Measurements from ENCODE around the gene SPTA1. TPM values are rescaled to one million over a fixed set of nuclear protein-coding genes. Genes with fewer than 3 reads are reported as not detected.

SPTA1 gene
- total RNA-seq (2021; ENCODE audit: unreplicated experiment) (not detected), Bru-seq, nascent RNA (percentile 10 among the genes with signal in this experiment), BruChase-seq, experiment 1, labeled RNA remaining after a 6-hour chase (percentile 7 among the genes with signal in this experiment), BruChase-seq, experiment 2, labeled RNA remaining after a 2-hour chase (percentile 4 among the genes with signal in this experiment)
- not detected in 2 replicates for polyA plus RNA-seq (2012)
- long read RNA-seq: 0 reads

- no peak for DNase-seq (ENCODE audit: low read depth, low spot score)
- RAD21 ChIA-PET (ENCODE audit: low non-redundant PET in 1 of 2, low total read pairs in 2 of 2, uncharacterized antibody in 2 of 2, unreplicated experiment in 2 of 2): no interaction called here
Measured at GRCh38 chr1:158686111-158687009, at the start of gene SPTA1. Gene SPTA1, minus strand, starts transcription at chr1:158686715. Its CDS starts 198 bp downstream, at chr1:158686517.

DNA sequence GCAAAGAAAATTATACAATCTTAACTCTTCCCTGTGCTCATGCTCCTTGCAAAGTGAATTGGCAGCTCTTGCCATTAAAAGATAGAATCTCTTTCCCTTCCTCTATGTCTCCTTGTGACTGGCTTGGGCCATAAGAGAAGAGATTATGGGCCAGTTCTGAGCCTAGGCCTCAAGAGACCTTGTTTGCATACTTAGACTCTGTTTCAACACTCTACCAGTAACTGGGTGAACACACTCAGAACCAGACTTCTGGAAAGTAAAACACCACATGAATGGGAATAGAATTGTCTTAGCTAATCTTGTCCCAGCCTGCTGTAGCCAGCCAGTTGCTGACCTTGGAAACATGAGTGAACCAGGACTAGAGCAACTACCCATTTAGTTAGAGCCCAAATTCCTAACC, 49.3 kb upstream of the SPTA1 start:
- H3K4me1 ChIP-seq (ENCODE audit: control insufficient read depth in 1 of 2, insufficient read depth in 2 of 2, low read length in 2 of 2): no peaks in the 10 kb centered on the region
- no peak for ATAC-seq
- no peak overlapping the region for H3K4me3 ChIP-seq (replicated peaks in 1 of 2; ENCODE audit: low read depth in 1 of 2, low read length in 2 of 2)
- no peak overlapping the region for H2AFZ ChIP-seq (ENCODE audit: low read depth, low read length, poor library complexity, severe bottlenecking)
- no peak overlapping the region for H3K4me2 ChIP-seq (ENCODE audit: low read length)
- POLR2A ChIA-PET: no interaction called here
- H3K36me3 ChIP-seq (ENCODE audit: control insufficient read depth in 1 of 2, insufficient read depth in 2 of 2, low read length in 2 of 2): no peaks in the 10 kb centered on the region
- RAD21 ChIA-PET (ENCODE audit: low non-redundant PET in 1 of 2, low total read pairs in 2 of 2, uncharacterized antibody in 2 of 2, unreplicated experiment in 2 of 2): no interaction called here
- no peak for TF ChIP-seq EZH2phosphoT487 (IDR thresholded peaks at IDR 0.05; ENCODE audit: borderline replicate concordance)
- TF ChIP-seq ZNF274 (IDR thresholded peaks at IDR 0.05; ENCODE audit: low read depth, low read length): no peak
- no peak for TF ChIP-seq ATF3 (IDR thresholded peaks at IDR 0.05)
- TF ChIP-seq FOSL1 (IDR thresholded peaks at IDR 0.05; ENCODE audit: low read depth): no peak
- TF ChIP-seq EZH2 (IDR thresholded peaks at IDR 0.05): no peak
- no peak for TF ChIP-seq RAD21 (IDR thresholded peaks at IDR 0.05; ENCODE audit: low read depth)
- TF ChIP-seq, protein P1, sequence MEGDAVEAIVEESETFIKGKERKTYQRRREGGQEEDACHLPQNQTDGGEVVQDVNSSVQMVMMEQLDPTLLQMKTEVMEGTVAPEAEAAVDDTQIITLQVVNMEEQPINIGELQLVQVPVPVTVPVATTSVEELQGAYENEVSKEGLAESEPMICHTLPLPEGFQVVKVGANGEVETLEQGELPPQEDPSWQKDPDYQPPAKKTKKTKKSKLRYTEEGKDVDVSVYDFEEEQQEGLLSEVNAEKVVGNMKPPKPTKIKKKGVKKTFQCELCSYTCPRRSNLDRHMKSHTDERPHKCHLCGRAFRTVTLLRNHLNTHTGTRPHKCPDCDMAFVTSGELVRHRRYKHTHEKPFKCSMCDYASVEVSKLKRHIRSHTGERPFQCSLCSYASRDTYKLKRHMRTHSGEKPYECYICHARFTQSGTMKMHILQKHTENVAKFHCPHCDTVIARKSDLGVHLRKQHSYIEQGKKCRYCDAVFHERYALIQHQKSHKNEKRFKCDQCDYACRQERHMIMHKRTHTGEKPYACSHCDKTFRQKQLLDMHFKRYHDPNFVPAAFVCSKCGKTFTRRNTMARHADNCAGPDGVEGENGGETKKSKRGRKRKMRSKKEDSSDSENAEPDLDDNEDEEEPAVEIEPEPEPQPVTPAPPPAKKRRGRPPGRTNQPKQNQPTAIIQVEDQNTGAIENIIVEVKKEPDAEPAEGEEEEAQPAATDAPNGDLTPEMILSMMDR (IDR thresholded peaks at IDR 0.05 in 2 of 3, conservative IDR thresholded peaks at IDR 0.05 in 1 of 3; ENCODE audit: borderline replicate concordance in 1 of 3, insufficient read depth in 1 of 3, low read depth in 2 of 3, low read length in 2 of 3): no peak
- no peak for TF ChIP-seq CEBPB (IDR thresholded peaks at IDR 0.05; ENCODE audit: low read depth)
- TF ChIP-seq MAX (IDR thresholded peaks at IDR 0.05): no peak
- no peak for TF ChIP-seq CBX3 (IDR thresholded peaks at IDR 0.05; ENCODE audit: low read depth)
- H3K9me2 ChIP-seq (ENCODE audit: insufficient read depth): no peaks in the 10 kb centered on the region
- DNase-seq (ENCODE audit: low read depth, low spot score): no peak
- no peaks in the 10 kb centered on the region for H4K20me1 ChIP-seq (ENCODE audit: insufficient read depth)
- H3K27me3 ChIP-seq (ENCODE audit: insufficient read depth, low read length): no peaks in the 10 kb centered on the region
- no peak overlapping the region for H3K9ac ChIP-seq (ENCODE audit: low read length)
- CTCF ChIA-PET: no interaction called here
- no peaks in the 10 kb centered on the region for H3K9me3 ChIP-seq (ENCODE audit: control insufficient read depth in 1 of 2, insufficient read depth in 1 of 2, low read depth in 1 of 2, low read length in 2 of 2)
- intact Hi-C loops (cut with micrococcal nuclease): no loop called here
- no peaks in the 10 kb centered on the region for H3K79me2 ChIP-seq (ENCODE audit: insufficient read depth, low read length)
- no TSS peak for BruUV-seq (replicated peaks)
- no peak overlapping the region for H3K27ac ChIP-seq (ENCODE audit: low read depth, low read length)

More at GRCh38 chr1:158686111-158687009, at the start of gene SPTA1:
- TF ChIP-seq EZH2 (IDR thresholded peaks at IDR 0.05) (no peak), SRF (IDR thresholded peaks at IDR 0.05; ENCODE audit: low read depth) (no peak), MAX (IDR thresholded peaks at IDR 0.05) (no peak), CEBPB (IDR thresholded peaks at IDR 0.05; ENCODE audit: low read depth) (no peak), FOSL1 (IDR thresholded peaks at IDR 0.05; ENCODE audit: low read depth) (no peak), POLR2AphosphoS5 (IDR thresholded peaks at IDR 0.05; ENCODE audit: low read depth, low read length) (no peak), ZNF274 (IDR thresholded peaks at IDR 0.05; ENCODE audit: low read depth, low read length) (no peak), TCF7L2 (IDR thresholded peaks at IDR 0.05; ENCODE audit: borderline replicate concordance, extremely low read depth, insufficient read depth, insufficient read length) (no peak), SIN3A (IDR thresholded peaks at IDR 0.05; ENCODE audit: low read depth) (no peak), ZFX (IDR thresholded peaks at IDR 0.05) (no peak), ELF1 (IDR thresholded peaks at IDR 0.05; ENCODE audit: borderline replicate concordance, low read depth) (no peak), CBX3 (IDR thresholded peaks at IDR 0.05; ENCODE audit: low read depth) (no peak)
- ATAC-seq: no peak
- H4K20me1 ChIP-seq (ENCODE audit: insufficient read depth): no peaks in the 10 kb centered on the region
- no peaks in the 10 kb centered on the region for H3K4me1 ChIP-seq (ENCODE audit: control insufficient read depth in 1 of 2, insufficient read depth in 2 of 2, low read length in 2 of 2)
- no peak within 1 kb of the TSS for H3K27ac ChIP-seq (ENCODE audit: low read depth, low read length)
- H3K79me2 ChIP-seq (ENCODE audit: insufficient read depth, low read length): no peaks in the 10 kb centered on the region
- H3K9me2 ChIP-seq (ENCODE audit: insufficient read depth): no peaks in the 10 kb centered on the region
- H3K27me3 ChIP-seq (ENCODE audit: insufficient read depth, low read length): no peaks in the 10 kb centered on the region
- ChIA-PET CTCF (no interaction called here), POLR2A (no interaction called here)
- no peak within 1 kb of the TSS for H2AFZ ChIP-seq (ENCODE audit: low read depth, low read length, poor library complexity, severe bottlenecking)
- intact Hi-C loops (cut with micrococcal nuclease): no loop called here
- H3K4me3 ChIP-seq (replicated peaks in 1 of 2; ENCODE audit: low read depth in 1 of 2, low read length in 2 of 2): no peak within 1 kb of the TSS
- H3K4me2 ChIP-seq (ENCODE audit: low read length): no peak within 1 kb of the TSS
- no TSS peak for BruUV-seq (replicated peaks)
- H3K9me3 ChIP-seq (ENCODE audit: control insufficient read depth in 1 of 2, insufficient read depth in 1 of 2, low read depth in 1 of 2, low read length in 2 of 2): no peaks in the 10 kb centered on the region
- H3K9ac ChIP-seq (ENCODE audit: low read length): no peak within 1 kb of the TSS
- H3K36me3 ChIP-seq (ENCODE audit: control insufficient read depth in 1 of 2, insufficient read depth in 2 of 2, low read length in 2 of 2): no peaks in the 10 kb centered on the region
